ENCODE results near the gene ANXA2R.
"Not testable (repeated sequence)": the region's sequence is repeated elsewhere in the genome, so short reads cannot be mapped to it uniquely, and the experiment has no call there.

Gene ANXA2R

GRCh38 chr5:43033841-43034590 lies 6.1 kb downstream of the ANXA2R start:
- peak overlapping the region in 1 of 2 donors; percentile 5 for H3K4me3 ChIP-seq (ENCODE audit: low read length in 2 of 2)
- H3K9me3 ChIP-seq (ENCODE audit: control insufficient read depth in 2 of 2, low read length in 2 of 2), result no peaks in the 10 kb centered on the region
- H3K36me3 ChIP-seq (ENCODE audit: control insufficient read depth in 2 of 2, insufficient read depth in 2 of 2, low read length in 2 of 2), result no peaks in the 10 kb centered on the region
- H3K9ac ChIP-seq (ENCODE audit: low read depth in 1 of 2, low read length in 2 of 2), result no peak overlapping the region
- peaks cover 0 to 4% of the 10 kb centered on the region in 2 donors for H3K4me1 ChIP-seq (ENCODE audit: control insufficient read depth in 2 of 2, insufficient read depth in 2 of 2, low read length in 2 of 2)
- peaks cover 0 to 3% of the 10 kb centered on the region in 2 donors for H3K27me3 ChIP-seq (ENCODE audit: control insufficient read depth in 2 of 2, insufficient read depth in 2 of 2, low read length in 2 of 2)
- no peak overlapping the region for H3K27ac ChIP-seq (ENCODE audit: low read depth in 2 of 2, low read length in 2 of 2)

GRCh38 chr5:43027054-43027785 lies 12.9 kb downstream of the ANXA2R start:
- H3K27me3 ChIP-seq (ENCODE audit: control insufficient read depth in 2 of 2, insufficient read depth in 2 of 2, low read length in 2 of 2), result no peaks in the 10 kb centered on the region

GRCh38 chr5:43025184-43025950 lies 14.8 kb downstream of the ANXA2R start:
- H3K4me3 ChIP-seq (ENCODE audit: low read length in 2 of 2); H3K27ac ChIP-seq (ENCODE audit: low read depth in 2 of 2, low read length in 2 of 2); H3K4me1 ChIP-seq (ENCODE audit: control insufficient read depth in 2 of 2, insufficient read depth in 2 of 2, low read length in 2 of 2); H3K9ac ChIP-seq (ENCODE audit: low read depth in 1 of 2, low read length in 2 of 2); H3K36me3 ChIP-seq (ENCODE audit: control insufficient read depth in 2 of 2, insufficient read depth in 2 of 2, low read length in 2 of 2); H3K9me3 ChIP-seq (ENCODE audit: control insufficient read depth in 2 of 2, low read length in 2 of 2); H3K27me3 ChIP-seq (ENCODE audit: control insufficient read depth in 2 of 2, insufficient read depth in 2 of 2, low read length in 2 of 2): not testable (repeated sequence)

More at GRCh38 chr5:43027054-43027785, 12.9 kb downstream of the ANXA2R start:
- Histone ChIP-seq H3K36me3 (ENCODE audit: control insufficient read depth in 2 of 2, insufficient read depth in 2 of 2, low read length in 2 of 2) (no peaks in the 10 kb centered on the region), H3K4me1 (ENCODE audit: control insufficient read depth in 2 of 2, insufficient read depth in 2 of 2, low read length in 2 of 2) (no peaks in the 10 kb centered on the region), H3K27ac (ENCODE audit: low read depth in 2 of 2, low read length in 2 of 2) (no peak overlapping the region), H3K9me3 (ENCODE audit: control insufficient read depth in 2 of 2, low read length in 2 of 2) (no peaks in the 10 kb centered on the region), H3K9ac (ENCODE audit: low read depth in 1 of 2, low read length in 2 of 2) (no peak overlapping the region), H3K4me3 (ENCODE audit: low read length in 2 of 2) (no peak overlapping the region)

- H3K9ac ChIP-seq (ENCODE audit: low read depth in 1 of 2, low read length in 2 of 2), result no peak overlapping the region
- peaks cover 3 to 8% of the 10 kb centered on the region in 2 donors for H3K4me1 ChIP-seq (ENCODE audit: control insufficient read depth in 2 of 2, insufficient read depth in 2 of 2, low read length in 2 of 2)
- H3K36me3 ChIP-seq (ENCODE audit: control insufficient read depth in 2 of 2, insufficient read depth in 2 of 2, low read length in 2 of 2), result no peaks in the 10 kb centered on the region
- no peaks in the 10 kb centered on the region for H3K27me3 ChIP-seq (ENCODE audit: control insufficient read depth in 2 of 2, insufficient read depth in 2 of 2, low read length in 2 of 2)
- no peak overlapping the region for H3K27ac ChIP-seq (ENCODE audit: low read depth in 2 of 2, low read length in 2 of 2)
- H3K4me3 ChIP-seq (ENCODE audit: low read length in 2 of 2), result no peak overlapping the region
- no peaks in the 10 kb centered on the region for H3K9me3 ChIP-seq (ENCODE audit: control insufficient read depth in 2 of 2, low read length in 2 of 2)
Observed at GRCh38 chr5:43024217-43024616, 15.9 kb downstream of the ANXA2R start.

- no peaks in the 10 kb centered on the region for H3K9me3 ChIP-seq (ENCODE audit: control insufficient read depth in 2 of 2, low read length in 2 of 2)
- H3K4me3 ChIP-seq (ENCODE audit: low read length in 2 of 2), result no peak overlapping the region
- no peak overlapping the region for H3K27ac ChIP-seq (ENCODE audit: low read depth in 2 of 2, low read length in 2 of 2)
- peaks cover 9 to 21% of the 10 kb centered on the region in 2 donors for H3K4me1 ChIP-seq (ENCODE audit: control insufficient read depth in 2 of 2, insufficient read depth in 2 of 2, low read length in 2 of 2)
- no peaks in the 10 kb centered on the region for H3K36me3 ChIP-seq (ENCODE audit: control insufficient read depth in 2 of 2, insufficient read depth in 2 of 2, low read length in 2 of 2)
- H3K27me3 ChIP-seq (ENCODE audit: control insufficient read depth in 2 of 2, insufficient read depth in 2 of 2, low read length in 2 of 2), result peaks cover 0 to 2% of the 10 kb centered on the region in 2 donors
- no peak overlapping the region for H3K9ac ChIP-seq (ENCODE audit: low read depth in 1 of 2, low read length in 2 of 2)
Observed at GRCh38 chr5:43021151-43021550, 19.0 kb downstream of the ANXA2R start.

- no peaks in the 10 kb centered on the region for H3K36me3 ChIP-seq (ENCODE audit: control insufficient read depth in 2 of 2, insufficient read depth in 2 of 2, low read length in 2 of 2)
- no peaks in the 10 kb centered on the region for H3K9me3 ChIP-seq (ENCODE audit: control insufficient read depth in 2 of 2, low read length in 2 of 2)
- peaks cover 0 to 2% of the 10 kb centered on the region in 2 donors for H3K27me3 ChIP-seq (ENCODE audit: control insufficient read depth in 2 of 2, insufficient read depth in 2 of 2, low read length in 2 of 2)
- peak overlapping the region; percentile 69 to 91 for H3K4me3 ChIP-seq (ENCODE audit: low read length in 2 of 2)
- H3K27ac ChIP-seq (ENCODE audit: low read depth in 2 of 2, low read length in 2 of 2), result peak overlapping the region; percentile 66 to 86
- H3K9ac ChIP-seq (ENCODE audit: low read depth in 1 of 2, low read length in 2 of 2), result peak overlapping the region; percentile 71 to 74
- H3K4me1 ChIP-seq (ENCODE audit: control insufficient read depth in 2 of 2, insufficient read depth in 2 of 2, low read length in 2 of 2), result peaks cover 10 to 21% of the 10 kb centered on the region in 2 donors
Observed at GRCh38 chr5:43020399-43020746, 19.7 kb downstream of the ANXA2R start.

- H3K36me3 ChIP-seq (ENCODE audit: control insufficient read depth in 2 of 2, insufficient read depth in 2 of 2, low read length in 2 of 2), result no peaks in the 10 kb centered on the region
- H3K27me3 ChIP-seq (ENCODE audit: control insufficient read depth in 2 of 2, insufficient read depth in 2 of 2, low read length in 2 of 2), result peaks cover 0 to 2% of the 10 kb centered on the region in 2 donors
- peak overlapping the region; percentile 71 to 79 for H3K9ac ChIP-seq (ENCODE audit: low read depth in 1 of 2, low read length in 2 of 2)
- H3K4me1 ChIP-seq (ENCODE audit: control insufficient read depth in 2 of 2, insufficient read depth in 2 of 2, low read length in 2 of 2), result peaks cover 10 to 21% of the 10 kb centered on the region in 2 donors
- peak overlapping the region; percentile 69 to 91 for H3K4me3 ChIP-seq (ENCODE audit: low read length in 2 of 2)
- peak overlapping the region; percentile 66 to 86 for H3K27ac ChIP-seq (ENCODE audit: low read depth in 2 of 2, low read length in 2 of 2)
- no peaks in the 10 kb centered on the region for H3K9me3 ChIP-seq (ENCODE audit: control insufficient read depth in 2 of 2, low read length in 2 of 2)
Observed at GRCh38 chr5:43019614-43020398, 20.3 kb downstream of the ANXA2R start.

- peak overlapping the region; percentile 71 to 79 for H3K9ac ChIP-seq (ENCODE audit: low read depth in 1 of 2, low read length in 2 of 2)
Observed at GRCh38 chr5:43019291-43019613, 20.9 kb downstream of the ANXA2R start.

GRCh38 chr5:43017428-43017815 lies 22.7 kb downstream of the ANXA2R start:
- Histone ChIP-seq H3K4me3 (ENCODE audit: low read length in 2 of 2) (peak overlapping the region; percentile 78 to 87), H3K4me1 (ENCODE audit: control insufficient read depth in 2 of 2, insufficient read depth in 2 of 2, low read length in 2 of 2) (peaks cover 10 to 21% of the 10 kb centered on the region in 2 donors), H3K27me3 (ENCODE audit: control insufficient read depth in 2 of 2, insufficient read depth in 2 of 2, low read length in 2 of 2) (peaks cover 0 to 2% of the 10 kb centered on the region in 2 donors), H3K9ac (ENCODE audit: low read depth in 1 of 2, low read length in 2 of 2) (peak overlapping the region; percentile 67 to 91), H3K36me3 (ENCODE audit: control insufficient read depth in 2 of 2, insufficient read depth in 2 of 2, low read length in 2 of 2) (no peaks in the 10 kb centered on the region), H3K27ac (ENCODE audit: low read depth in 2 of 2, low read length in 2 of 2) (peak overlapping the region; percentile 86 to 95), H3K9me3 (ENCODE audit: control insufficient read depth in 2 of 2, low read length in 2 of 2) (no peaks in the 10 kb centered on the region)

More at GRCh38 chr5:43019291-43019613, 20.9 kb downstream of the ANXA2R start:
- Histone ChIP-seq H3K4me3 (ENCODE audit: low read length in 2 of 2) (peak overlapping the region; percentile 69 to 91), H3K4me1 (ENCODE audit: control insufficient read depth in 2 of 2, insufficient read depth in 2 of 2, low read length in 2 of 2) (peaks cover 10 to 21% of the 10 kb centered on the region in 2 donors), H3K36me3 (ENCODE audit: control insufficient read depth in 2 of 2, insufficient read depth in 2 of 2, low read length in 2 of 2) (no peaks in the 10 kb centered on the region), H3K27me3 (ENCODE audit: control insufficient read depth in 2 of 2, insufficient read depth in 2 of 2, low read length in 2 of 2) (peaks cover 0 to 2% of the 10 kb centered on the region in 2 donors), H3K27ac (ENCODE audit: low read depth in 2 of 2, low read length in 2 of 2) (peak overlapping the region; percentile 74 to 86), H3K9me3 (ENCODE audit: control insufficient read depth in 2 of 2, low read length in 2 of 2) (no peaks in the 10 kb centered on the region)
